SK-N-SH treated with all-trans-retinoic acid at 6 μM for 48 hours (cell line): ENCODE measurements around the gene LSS.

Source experiments
- ATAC-seq: fragments of 200-7000 bp; cut with Tn5 transposase; 3 replicates; pipeline ENCODE4 v1.9.1; 2020; ENCODE audit warnings: mild to moderate bottlenecking, moderate library complexity
- ARNTL ChIP-seq: fragments of 450-650 bp; formaldehyde crosslinking; IDR thresholded peaks from 2 replicates; pipeline ENCODE4 v1.5.0; 2020; ENCODE audit warnings: low read depth, mild to moderate bottlenecking, moderate library complexity, borderline replicate concordance
- BACH2 ChIP-seq: fragments of 250-450 bp; sonication (Bioruptor Pico); IDR thresholded peaks from 2 replicates; pipeline ENCODE4 v1.9.0; 2021; ENCODE audit warnings: mild to moderate bottlenecking, borderline replicate concordance
- CSDC2 ChIP-seq: fragments of 250-450 bp; sonication (Bioruptor Pico); IDR thresholded peaks from 2 replicates; pipeline ENCODE4 v1.5.0; 2020; ENCODE audit warnings: mild to moderate bottlenecking, moderate library complexity
- ESRRG ChIP-seq: fragments of 250-450 bp; sonication (Bioruptor Pico); IDR thresholded peaks from 2 replicates; pipeline ENCODE4 v1.6.1; 2021; ENCODE audit warnings: mild to moderate bottlenecking
- GLIS3 ChIP-seq: fragments of 250-450 bp; sonication (Bioruptor Pico); IDR thresholded peaks from 2 replicates; pipeline ENCODE4 v1.5.0; 2020; ENCODE audit warnings: mild to moderate bottlenecking, moderate library complexity
- ISL1 ChIP-seq: fragments of 250-450 bp; sonication (Bioruptor Pico); IDR thresholded peaks from 2 replicates; pipeline ENCODE4 v2.1.2; 2022; ENCODE audit warnings: mild to moderate bottlenecking, moderate library complexity
- OSR1 ChIP-seq: fragments of 250-450 bp; sonication (Bioruptor Pico); IDR thresholded peaks from 2 replicates; pipeline ENCODE4 v1.8.0; 2022; ENCODE audit warnings: moderate library complexity, mild to moderate bottlenecking, inconsistent platforms
- PPARA ChIP-seq: fragments of 250-450 bp; sonication (Bioruptor Pico); IDR thresholded peaks from 2 replicates; pipeline ENCODE4 v1.5.0; 2020; ENCODE audit warnings: mild to moderate bottlenecking, borderline replicate concordance
- RARB ChIP-seq: fragments of 250-450 bp; sonication (Bioruptor Pico); IDR thresholded peaks from 2 replicates; pipeline ENCODE4 v1.8.0; 2021; ENCODE audit warnings: mild to moderate bottlenecking, moderate library complexity
- SNAI2 ChIP-seq: fragments of 250-450 bp; sonication (Bioruptor Pico); IDR thresholded peaks from 2 replicates; pipeline ENCODE4 v1.5.0; 2020; ENCODE audit warnings: mild to moderate bottlenecking, moderate library complexity
- TCF4 ChIP-seq: fragments of 250-450 bp; sonication (Bioruptor Pico); IDR thresholded peaks from 2 replicates; pipeline ENCODE4 v1.8.0; 2021; ENCODE audit warnings: mild to moderate bottlenecking, moderate library complexity, borderline replicate concordance
- TOX ChIP-seq: fragments of 250-450 bp; sonication (Bioruptor Pico); IDR thresholded peaks from 2 replicates; pipeline ENCODE4 v1.8.0; 2021; ENCODE audit warnings: mild to moderate bottlenecking, moderate library complexity, borderline replicate concordance
- ZC3H10 ChIP-seq: fragments of 250-450 bp; sonication (Bioruptor Pico); IDR thresholded peaks from 2 replicates; pipeline ENCODE4 v1.5.1; 2021; ENCODE audit warnings: mild to moderate bottlenecking, moderate library complexity
- ZFP3 ChIP-seq: fragments of 250-450 bp; sonication (Bioruptor Pico); IDR thresholded peaks from 2 replicates; pipeline ENCODE4 v1.5.0; 2020; ENCODE audit warnings: mild to moderate bottlenecking, moderate library complexity
- ZFP30 ChIP-seq: fragments of 450-650 bp; formaldehyde crosslinking; IDR thresholded peaks from 2 replicates; pipeline ENCODE4 v1.5.0; 2022; ENCODE audit warnings: mild to moderate bottlenecking, moderate library complexity
- ZNF565 ChIP-seq: fragments of 450-650 bp; formaldehyde crosslinking; conservative IDR thresholded peaks from 2 replicates; pipeline ENCODE4 v1.5.0; 2020; ENCODE audit warnings: low read depth, mild to moderate bottlenecking, moderate library complexity
- ZNF70 ChIP-seq: fragments of 450-650 bp; formaldehyde crosslinking; IDR thresholded peaks from 2 replicates; pipeline ENCODE4 v1.5.0; 2020; ENCODE audit warnings: mild to moderate bottlenecking, moderate library complexity
- ZNF8 ChIP-seq: fragments of 450-650 bp; formaldehyde crosslinking; IDR thresholded peaks from 2 replicates; pipeline ENCODE4 v1.5.0; 2020; ENCODE audit warnings: mild to moderate bottlenecking, moderate library complexity
- TF ChIP-seq, protein P1 (sequence below): fragments of 250-450 bp; sonication (Bioruptor Pico); IDR thresholded peaks from 2 replicates; pipeline ENCODE4 v1.8.0; 2021; ENCODE audit warnings: low read depth, mild to moderate bottlenecking, moderate library complexity, borderline replicate concordance
- TF ChIP-seq, protein P2 (sequence below): fragments of 250-450 bp; sonication (Bioruptor Pico); IDR thresholded peaks from 2 replicates; pipeline ENCODE4 v1.5.0; 2020; ENCODE audit warnings: mild to moderate bottlenecking, moderate library complexity

LSS gene

DNA sequence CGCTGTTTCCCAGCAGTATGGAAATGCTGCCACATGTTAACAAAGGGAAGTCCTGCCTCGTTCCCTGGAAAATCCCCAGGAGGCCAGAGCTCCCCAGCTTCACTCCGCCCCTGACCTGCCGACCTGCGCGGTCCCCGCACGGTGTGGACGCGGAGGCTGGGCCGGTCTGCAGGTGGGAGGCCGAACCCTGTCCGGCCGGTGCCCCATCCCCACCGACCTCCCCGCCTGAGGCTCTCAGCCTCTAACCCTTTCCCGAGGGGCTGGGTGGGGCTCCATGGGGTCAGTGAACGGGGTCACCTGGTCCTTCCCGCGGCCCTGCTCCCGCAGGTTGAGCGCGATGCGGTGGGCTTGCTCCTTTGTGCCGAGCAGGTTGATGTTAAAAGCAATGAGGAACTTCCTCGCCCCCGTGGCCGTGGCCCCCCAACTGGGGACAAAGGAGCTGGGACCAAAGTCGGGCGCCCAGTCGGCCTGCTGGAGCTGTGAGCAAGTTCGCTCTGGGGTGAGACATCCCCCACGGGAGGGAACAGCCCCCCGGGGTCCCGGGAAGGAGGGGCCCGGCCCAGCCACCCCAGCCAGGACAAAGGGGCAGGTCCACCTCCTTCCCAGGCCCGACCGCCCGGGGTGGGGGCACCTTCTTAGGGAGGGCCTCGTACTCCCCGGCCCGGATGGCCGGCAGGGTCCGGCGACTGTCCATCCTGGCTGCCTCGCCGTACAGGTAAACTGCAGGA, 77.1 kb downstream of the LSS start:
- no peak for TF ChIP-seq TCF4 (CRISPR knock-in tag)
- TF ChIP-seq ESRRG (CRISPR knock-in tag): no peak
- TF ChIP-seq TOX (CRISPR knock-in tag): no peak
- no peak for TF ChIP-seq ZNF70 (CRISPR knock-in tag)

DNA sequence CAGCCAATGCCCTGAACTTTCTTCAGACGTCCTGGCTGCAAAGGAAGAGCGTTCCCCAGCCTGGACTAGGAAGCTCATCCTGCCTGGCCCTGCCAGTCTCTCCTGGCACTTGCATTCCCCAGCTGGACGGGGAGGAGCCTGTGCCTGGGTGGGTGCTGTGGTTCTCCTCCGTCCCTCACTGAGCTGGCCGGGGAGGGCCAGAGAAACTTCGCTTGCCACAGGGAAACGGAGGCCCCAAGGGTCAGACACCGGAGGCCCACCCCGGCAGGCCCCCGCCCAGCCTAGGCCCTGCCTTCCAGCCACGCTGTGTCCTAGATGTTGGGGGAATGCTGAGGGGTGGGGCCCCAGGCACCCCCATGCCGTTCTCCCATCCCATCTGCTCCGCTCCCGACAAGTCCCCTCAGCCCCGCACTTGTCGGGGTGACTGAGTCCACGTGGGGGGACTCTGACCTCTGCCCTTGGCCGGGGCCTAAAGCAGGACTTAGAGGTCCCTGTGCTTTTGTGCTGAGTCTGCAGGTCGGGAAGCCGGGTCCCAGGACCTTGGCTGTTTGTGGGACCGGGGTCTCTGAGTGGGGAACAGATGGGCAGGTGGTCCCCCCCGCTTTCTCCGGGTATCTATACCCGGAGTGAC, 78.0 kb downstream of the LSS start:
- ATAC-seq: no peak
- TF ChIP-seq, protein P1, sequence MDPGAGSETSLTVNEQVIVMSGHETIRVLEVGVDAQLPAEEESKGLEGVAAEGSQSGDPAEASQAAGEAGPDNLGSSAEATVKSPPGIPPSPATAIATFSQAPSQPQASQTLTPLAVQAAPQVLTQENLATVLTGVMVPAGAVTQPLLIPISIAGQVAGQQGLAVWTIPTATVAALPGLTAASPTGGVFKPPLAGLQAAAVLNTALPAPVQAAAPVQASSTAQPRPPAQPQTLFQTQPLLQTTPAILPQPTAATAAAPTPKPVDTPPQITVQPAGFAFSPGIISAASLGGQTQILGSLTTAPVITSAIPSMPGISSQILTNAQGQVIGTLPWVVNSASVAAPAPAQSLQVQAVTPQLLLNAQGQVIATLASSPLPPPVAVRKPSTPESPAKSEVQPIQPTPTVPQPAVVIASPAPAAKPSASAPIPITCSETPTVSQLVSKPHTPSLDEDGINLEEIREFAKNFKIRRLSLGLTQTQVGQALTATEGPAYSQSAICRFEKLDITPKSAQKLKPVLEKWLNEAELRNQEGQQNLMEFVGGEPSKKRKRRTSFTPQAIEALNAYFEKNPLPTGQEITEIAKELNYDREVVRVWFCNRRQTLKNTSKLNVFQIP (CRISPR knock-in tag): no peak
- TF ChIP-seq SNAI2 (CRISPR knock-in tag): no peak
- TF ChIP-seq, protein P2, sequence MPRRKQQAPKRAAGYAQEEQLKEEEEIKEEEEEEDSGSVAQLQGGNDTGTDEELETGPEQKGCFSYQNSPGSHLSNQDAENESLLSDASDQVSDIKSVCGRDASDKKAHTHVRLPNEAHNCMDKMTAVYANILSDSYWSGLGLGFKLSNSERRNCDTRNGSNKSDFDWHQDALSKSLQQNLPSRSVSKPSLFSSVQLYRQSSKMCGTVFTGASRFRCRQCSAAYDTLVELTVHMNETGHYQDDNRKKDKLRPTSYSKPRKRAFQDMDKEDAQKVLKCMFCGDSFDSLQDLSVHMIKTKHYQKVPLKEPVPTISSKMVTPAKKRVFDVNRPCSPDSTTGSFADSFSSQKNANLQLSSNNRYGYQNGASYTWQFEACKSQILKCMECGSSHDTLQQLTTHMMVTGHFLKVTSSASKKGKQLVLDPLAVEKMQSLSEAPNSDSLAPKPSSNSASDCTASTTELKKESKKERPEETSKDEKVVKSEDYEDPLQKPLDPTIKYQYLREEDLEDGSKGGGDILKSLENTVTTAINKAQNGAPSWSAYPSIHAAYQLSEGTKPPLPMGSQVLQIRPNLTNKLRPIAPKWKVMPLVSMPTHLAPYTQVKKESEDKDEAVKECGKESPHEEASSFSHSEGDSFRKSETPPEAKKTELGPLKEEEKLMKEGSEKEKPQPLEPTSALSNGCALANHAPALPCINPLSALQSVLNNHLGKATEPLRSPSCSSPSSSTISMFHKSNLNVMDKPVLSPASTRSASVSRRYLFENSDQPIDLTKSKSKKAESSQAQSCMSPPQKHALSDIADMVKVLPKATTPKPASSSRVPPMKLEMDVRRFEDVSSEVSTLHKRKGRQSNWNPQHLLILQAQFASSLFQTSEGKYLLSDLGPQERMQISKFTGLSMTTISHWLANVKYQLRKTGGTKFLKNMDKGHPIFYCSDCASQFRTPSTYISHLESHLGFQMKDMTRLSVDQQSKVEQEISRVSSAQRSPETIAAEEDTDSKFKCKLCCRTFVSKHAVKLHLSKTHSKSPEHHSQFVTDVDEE (CRISPR knock-in tag): no peak
- no peak for TF ChIP-seq OSR1 (CRISPR knock-in tag)
- no peak for TF ChIP-seq ISL1 (CRISPR knock-in tag)
- no peak for TF ChIP-seq ZFP30 (CRISPR knock-in tag)
- no peak for TF ChIP-seq GLIS3 (CRISPR knock-in tag)
- no peak for TF ChIP-seq PPARA (CRISPR knock-in tag)
- TF ChIP-seq ZNF565 (CRISPR knock-in tag): no peak
- no peak for TF ChIP-seq BACH2
- no peak for TF ChIP-seq TOX (CRISPR knock-in tag)

More for the DNA sequence above, 77.1 kb downstream of the LSS start:
- ATAC-seq: no peak

DNA sequence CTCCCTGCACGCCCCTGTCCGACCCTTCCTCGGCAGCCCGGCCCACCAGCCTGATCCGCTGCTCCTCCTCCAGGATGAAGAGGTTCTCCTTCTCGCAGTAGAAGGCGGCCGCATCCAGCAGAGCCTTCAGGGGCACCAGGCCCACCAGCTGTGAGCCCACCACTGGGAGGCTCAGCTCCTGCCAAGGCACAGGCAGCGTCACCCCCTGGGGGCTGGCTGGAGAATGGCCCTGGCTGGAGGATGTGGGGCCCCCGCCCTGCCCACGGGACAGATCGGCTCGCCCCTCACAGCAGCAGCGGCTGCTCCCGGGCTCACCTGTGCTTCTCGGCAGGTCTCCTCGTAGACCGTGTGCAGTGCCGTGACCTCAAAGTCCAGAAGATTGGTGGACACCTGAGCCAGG, 78.5 kb downstream of the LSS start:
- ATAC-seq: no peak
- TF ChIP-seq ZC3H10 (CRISPR knock-in tag) (no peak), ZNF565 (CRISPR knock-in tag) (no peak), CSDC2 (CRISPR knock-in tag) (no peak), ZNF8 (no peak), RARB (CRISPR knock-in tag) (no peak), OSR1 (CRISPR knock-in tag) (no peak), ARNTL (CRISPR knock-in tag) (no peak), ZFP3 (CRISPR knock-in tag) (no peak)
- TF ChIP-seq, protein P2 (CRISPR knock-in tag): no peak

DNA sequence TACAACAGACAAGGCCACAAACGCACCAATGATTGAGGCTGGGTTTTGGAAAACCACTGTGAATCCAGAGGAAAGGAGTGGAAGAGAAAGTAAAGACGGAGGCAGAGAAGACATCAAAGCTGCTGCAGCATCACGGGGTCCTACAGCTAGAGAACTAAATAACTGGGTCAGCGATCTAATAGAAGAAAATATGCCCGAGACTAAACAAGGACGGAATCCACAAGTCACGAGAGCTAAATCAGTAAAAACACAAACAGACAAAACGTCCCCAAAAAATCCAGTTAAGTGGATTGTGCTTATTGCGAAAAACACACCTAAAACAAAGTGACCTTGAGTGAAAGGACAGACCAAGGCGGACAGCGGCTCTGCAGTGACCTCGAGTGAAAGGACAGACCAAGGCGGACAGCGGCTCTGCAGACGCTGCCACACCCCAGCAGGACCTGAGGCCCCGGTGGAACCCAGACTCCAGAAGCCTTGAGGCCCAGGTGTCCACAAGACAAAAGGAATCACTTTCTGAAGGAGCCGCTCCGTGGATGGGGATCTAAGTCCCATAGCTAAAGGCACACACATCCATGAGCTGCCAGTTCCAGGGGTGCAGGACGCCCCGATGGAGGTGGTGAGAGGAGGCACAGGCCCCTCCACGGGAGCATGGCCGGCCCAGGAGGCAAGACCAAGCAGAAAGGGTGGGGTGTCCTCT, 79.2 kb downstream of the LSS start:
- TF ChIP-seq RARB (CRISPR knock-in tag): no peak
- no peak for ATAC-seq
